Activated B cell treated with CpG ODN at 0.5 μM for 24 hours (primary cell): ENCODE results near the gene ZSWIM6. TPM values are rescaled to one million over a fixed set of nuclear protein-coding genes. Genes with fewer than 3 reads are reported as not detected.

Experiments used
- ATAC-seq: fragments of 200-7000 bp; cut with Tn5 transposase; one replicate; pipeline ENCODE4 v1.10.0; 2021; ENCODE audit warnings: low read depth, mild to moderate bottlenecking, moderate library complexity
- CTCF ChIA-PET: fragments of 350-600 bp; sonication (Branson Sonifier 250); formaldehyde crosslinking; loops from one replicate; lab custom pipeline; 2021; ENCODE audit warnings: antibody characterized with exemption; lab: Charles Lee
- POLR2A ChIA-PET: fragments of 350-600 bp; sonication (Branson Sonifier 250); formaldehyde crosslinking; loops from one replicate; lab custom pipeline; 2021; ENCODE audit warnings: antibody characterized with exemption; lab: Charles Lee
- DNase-seq: peaks from one replicate; pipeline ENCODE4 v3.0.0; 2022
- H3K27ac Mint-ChIP-seq: one replicate; pipeline ENCODE4 v1.8.0; 2020; ENCODE audit warnings: mixed read lengths
- H3K27me3 Mint-ChIP-seq: one replicate; pipeline ENCODE4 v1.8.0; 2021; ENCODE audit warnings: mixed read lengths
- H3K36me3 Mint-ChIP-seq: one replicate; pipeline ENCODE4 v1.8.0; 2021; ENCODE audit warnings: low read depth, mixed read lengths
- H3K4me1 Mint-ChIP-seq: one replicate; pipeline ENCODE4 v1.8.0; 2021; ENCODE audit warnings: mixed read lengths
- H3K4me3 Mint-ChIP-seq: one replicate; pipeline ENCODE4 v1.8.0; 2020; ENCODE audit warnings: mild to moderate bottlenecking, mixed read lengths
- H3K9me3 Mint-ChIP-seq: one replicate; pipeline ENCODE4 v1.8.0; 2020; ENCODE audit warnings: mixed read lengths
- CTCF ChIP-seq: fragments of 200-600 bp; IDR thresholded peaks from one replicate; pipeline ENCODE4 v1.8.0; 2022; ENCODE audit warnings: antibody characterized with exemption, mild to moderate bottlenecking
- intact Hi-C: fragments of 100-400 bp; cut with micrococcal nuclease; formaldehyde crosslinking; loops from one replicate; pipeline ENCODE4 v1.15.1; 2024
- total RNA-seq: library from RNA; stranded (reverse); gene quantifications from 2 replicates; pipeline ENCODE4 v1.2.3, GENCODE V29; 2022

Gene ZSWIM6
- total RNA-seq, 1 donor from 2014 or later: 8.5 TPM

GRCh38 chr5:61464512-61464911 lies 132.5 kb downstream of the ZSWIM6 start:
- H3K4me3 Mint-ChIP-seq: no peak overlapping the region
- H3K27ac Mint-ChIP-seq: no peak overlapping the region
- H3K9me3 Mint-ChIP-seq: no peaks in the 10 kb centered on the region
- CTCF ChIA-PET: no interaction called here
- peaks cover 32% of the 10 kb centered on the region for H3K4me1 Mint-ChIP-seq
- POLR2A ChIA-PET: no interaction called here
- DNase-seq (no peak), ATAC-seq (no peak)
- intact Hi-C loops: no loop called here
- no peak for TF ChIP-seq CTCF
- no peaks in the 10 kb centered on the region for H3K27me3 Mint-ChIP-seq
- H3K36me3 Mint-ChIP-seq: no peaks in the 10 kb centered on the region

- Mint-ChIP-seq H3K36me3 (no peaks in the 10 kb centered on the region), H3K4me1 (peaks cover 30% of the 10 kb centered on the region), H3K27me3 (no peaks in the 10 kb centered on the region), H3K27ac (no peak overlapping the region), H3K4me3 (no peak overlapping the region), H3K9me3 (no peaks in the 10 kb centered on the region)
- ATAC-seq (no peak), DNase-seq (no peak)
- CTCF ChIA-PET: no interaction called here
- TF ChIP-seq CTCF: no peak
- intact Hi-C loops: no loop called here
- POLR2A ChIA-PET: no interaction called here
Observed at GRCh38 chr5:61465066-61465465, 133.0 kb downstream of the ZSWIM6 start.

- POLR2A ChIA-PET: interaction anchor here (0.6 kb wide), 1 partner anchor 10 kb away, joined by 7 read pairs; no protein-coding TSS in a partner anchor
- no peak for ATAC-seq
- Mint-ChIP-seq H3K4me3 (no peak overlapping the region), H3K36me3 (no peaks in the 10 kb centered on the region), H3K4me1 (peaks cover 27% of the 10 kb centered on the region), H3K27ac (no peak overlapping the region), H3K27me3 (no peaks in the 10 kb centered on the region), H3K9me3 (no peaks in the 10 kb centered on the region)
- TF ChIP-seq CTCF: no peak
- CTCF ChIA-PET: no interaction called here
- intact Hi-C loops: no loop called here
- no peak for DNase-seq
Observed at GRCh38 chr5:61465496-61465895, 133.4 kb downstream of the ZSWIM6 start.

GRCh38 chr5:61466017-61466416 lies 134.0 kb downstream of the ZSWIM6 start:
- H3K4me3 Mint-ChIP-seq: no peak overlapping the region
- intact Hi-C loops: no loop called here
- DNase-seq (no peak), ATAC-seq (no peak)
- CTCF ChIA-PET: no interaction called here
- no peak overlapping the region for H3K27ac Mint-ChIP-seq
- no peaks in the 10 kb centered on the region for H3K9me3 Mint-ChIP-seq
- TF ChIP-seq CTCF: no peak
- POLR2A ChIA-PET: interaction anchor here (0.6 kb wide), 1 partner anchor 10 kb away, joined by 7 read pairs; no protein-coding TSS in a partner anchor
- H3K36me3 Mint-ChIP-seq: no peaks in the 10 kb centered on the region
- no peaks in the 10 kb centered on the region for H3K27me3 Mint-ChIP-seq
- H3K4me1 Mint-ChIP-seq: peaks cover 25% of the 10 kb centered on the region

GRCh38 chr5:61467766-61468482 lies 135.9 kb downstream of the ZSWIM6 start:
- no peaks in the 10 kb centered on the region for H3K9me3 Mint-ChIP-seq
- ATAC-seq (no peak), DNase-seq (no peak)
- peaks cover 21% of the 10 kb centered on the region for H3K4me1 Mint-ChIP-seq
- intact Hi-C loops: no loop called here
- no peak overlapping the region for H3K27ac Mint-ChIP-seq
- H3K36me3 Mint-ChIP-seq: peaks cover 9% of the 10 kb centered on the region
- ChIA-PET CTCF (no interaction called here), POLR2A (no interaction called here)
- no peak overlapping the region for H3K4me3 Mint-ChIP-seq
- no peaks in the 10 kb centered on the region for H3K27me3 Mint-ChIP-seq
- TF ChIP-seq CTCF: no peak
